SU-DHL-6 (cell line): ENCODE data around the gene PACC1.
"Not testable (repeated sequence)": the region's sequence is repeated elsewhere in the genome, so short reads cannot be mapped to it uniquely, and the experiment has no call there.

ENCODE experiments used
- H2AFZ ChIP-seq: fragments of 200-600 bp; sonication (generic); 2 replicates; pipeline ENCODE4 v1.6.1; 2014; ENCODE audit warnings: low read depth, mild to moderate bottlenecking, moderate library complexity, mixed read lengths, antibody characterized with exemption, low read length; ENCODE audit not compliant: severe bottlenecking
- H3F3A ChIP-seq: fragments of 200-600 bp; shearing (Covaris generic); 2 replicates; pipeline ENCODE4 v1.6.0; 2016; ENCODE audit warnings: antibody characterized with exemption, mild to moderate bottlenecking; ENCODE audit not compliant: insufficient read depth
- H3K27ac ChIP-seq: fragments of 200-600 bp; sonication (generic); 2 replicates; pipeline ENCODE4 v1.5.1; 2016; ENCODE audit warnings: low read depth, mild to moderate bottlenecking, low read length, moderate library complexity, mixed read lengths
- H3K27me3 ChIP-seq: fragments of 200-600 bp; sonication (generic), shearing (Covaris generic); 2 replicates; pipeline ENCODE4 v1.6.0; 2014; ENCODE audit warnings: mild to moderate bottlenecking, low read length
- H3K36me3 ChIP-seq: fragments of 200-600 bp; sonication (generic); 2 replicates; pipeline ENCODE4 v1.6.1; 2014; ENCODE audit warnings: mild to moderate bottlenecking, low read length, mixed read lengths
- H3K4me2 ChIP-seq: fragments of 300-600, 200-600 bp; shearing (Covaris generic), sonication (generic); 2 replicates; pipeline ENCODE4 v1.6.0; 2014; ENCODE audit warnings: low read length, low read depth, mild to moderate bottlenecking; ENCODE audit not compliant: poor library complexity, severe bottlenecking
- H3K4me3 ChIP-seq: fragments of 200-600 bp; sonication (generic); 2 replicates; pipeline ENCODE4 v1.5.1; 2014; ENCODE audit warnings: antibody characterized with exemption, low read length, mild to moderate bottlenecking, mixed read lengths; ENCODE audit not compliant: insufficient read depth, poor library complexity, severe bottlenecking
- H3K79me2 ChIP-seq: fragments of 200-600 bp; sonication (generic); 2 replicates; pipeline ENCODE4 v1.6.1; 2014; ENCODE audit warnings: mild to moderate bottlenecking, low read length, moderate library complexity; ENCODE audit not compliant: insufficient read depth
- H3K9ac ChIP-seq: fragments of 200-600 bp; sonication (generic); 2 replicates; pipeline ENCODE4 v1.7.0; 2014; ENCODE audit warnings: mild to moderate bottlenecking, low read length
- H3K9me2 ChIP-seq: fragments of 200-600 bp; sonication (generic); replicated peaks from 2 replicates; pipeline ENCODE4 v1.6.1; 2014; ENCODE audit warnings: low read length; ENCODE audit not compliant: insufficient read depth
- H3K9me3 ChIP-seq: fragments of 200-600 bp; sonication (generic); 2 replicates; pipeline ENCODE4 v1.6.1; 2014; ENCODE audit warnings: low read length, mixed read lengths; ENCODE audit not compliant: insufficient read depth
- H4K20me1 ChIP-seq: fragments of 200-600 bp; sonication (generic); 2 replicates; pipeline ENCODE4 v1.6.1; 2014; ENCODE audit warnings: low read depth, mild to moderate bottlenecking, antibody characterized with exemption, low read length, moderate library complexity, mixed read lengths
- EZH2phosphoT487 ChIP-seq: fragments of 200-600 bp; sonication (generic), shearing (Covaris generic); conservative IDR thresholded peaks from 2 replicates; pipeline ENCODE4 v1.6.1; 2018; ENCODE audit warnings: mild to moderate bottlenecking, antibody characterized with exemption, low read length, moderate library complexity, mixed read lengths
- TF ChIP-seq, protein P1 (sequence below): fragments of 200-600 bp; sonication (generic); IDR thresholded peaks from one replicate; pipeline ENCODE4 v1.5.1; 2017; ENCODE audit warnings: antibody characterized with exemption, mild to moderate bottlenecking, low read length, moderate library complexity; ENCODE audit not compliant: insufficient read depth, poor library complexity, severe bottlenecking

PACC1 gene

GRCh38 chr1:212326541-212326940, 88.1 kb downstream of the PACC1 start:
- no peaks in the 10 kb centered on the region for H3K9me2 ChIP-seq
- no peak overlapping the region for H3K4me3 ChIP-seq
- peaks cover 51% of the 10 kb centered on the region for H3K79me2 ChIP-seq
- peaks cover 7% of the 10 kb centered on the region; the same call in 1 of the 2 replicates for H3F3A ChIP-seq
- no peaks in the 10 kb centered on the region; the same call in 1 of the 2 replicates for H4K20me1 ChIP-seq
- no peak overlapping the region for H2AFZ ChIP-seq
- TF ChIP-seq EZH2phosphoT487, result no peak
- TF ChIP-seq, protein P1, sequence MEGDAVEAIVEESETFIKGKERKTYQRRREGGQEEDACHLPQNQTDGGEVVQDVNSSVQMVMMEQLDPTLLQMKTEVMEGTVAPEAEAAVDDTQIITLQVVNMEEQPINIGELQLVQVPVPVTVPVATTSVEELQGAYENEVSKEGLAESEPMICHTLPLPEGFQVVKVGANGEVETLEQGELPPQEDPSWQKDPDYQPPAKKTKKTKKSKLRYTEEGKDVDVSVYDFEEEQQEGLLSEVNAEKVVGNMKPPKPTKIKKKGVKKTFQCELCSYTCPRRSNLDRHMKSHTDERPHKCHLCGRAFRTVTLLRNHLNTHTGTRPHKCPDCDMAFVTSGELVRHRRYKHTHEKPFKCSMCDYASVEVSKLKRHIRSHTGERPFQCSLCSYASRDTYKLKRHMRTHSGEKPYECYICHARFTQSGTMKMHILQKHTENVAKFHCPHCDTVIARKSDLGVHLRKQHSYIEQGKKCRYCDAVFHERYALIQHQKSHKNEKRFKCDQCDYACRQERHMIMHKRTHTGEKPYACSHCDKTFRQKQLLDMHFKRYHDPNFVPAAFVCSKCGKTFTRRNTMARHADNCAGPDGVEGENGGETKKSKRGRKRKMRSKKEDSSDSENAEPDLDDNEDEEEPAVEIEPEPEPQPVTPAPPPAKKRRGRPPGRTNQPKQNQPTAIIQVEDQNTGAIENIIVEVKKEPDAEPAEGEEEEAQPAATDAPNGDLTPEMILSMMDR, result no peak
- H3K4me2 ChIP-seq, result no peak overlapping the region
- H3K36me3 ChIP-seq, result peaks cover 6% of the 10 kb centered on the region; the same call in 1 of the 2 replicates
- no peaks in the 10 kb centered on the region for H3K9me3 ChIP-seq
- H3K9ac ChIP-seq, result no peak overlapping the region
- H3K27ac ChIP-seq, result no peak overlapping the region
- H3K27me3 ChIP-seq, result no peaks in the 10 kb centered on the region

GRCh38 chr1:212323066-212323465, 91.6 kb downstream of the PACC1 start:
- Histone ChIP-seq H3K9ac (no peak overlapping the region), H3K27me3 (no peaks in the 10 kb centered on the region), H3K27ac (no peak overlapping the region), H3K4me3 (no peak overlapping the region), H3F3A (peaks cover 7% of the 10 kb centered on the region; the same call in 1 of the 2 replicates), H3K36me3 (no peaks in the 10 kb centered on the region), H2AFZ (no peak overlapping the region), H3K4me2 (no peak overlapping the region), H3K79me2 (peaks cover 59% of the 10 kb centered on the region), H3K9me2 (no peaks in the 10 kb centered on the region), H4K20me1 (peaks cover 6% of the 10 kb centered on the region; the same call in 1 of the 2 replicates), H3K9me3 (no peaks in the 10 kb centered on the region)
- TF ChIP-seq, protein P1, result no peak
- no peak for TF ChIP-seq EZH2phosphoT487

DNA sequence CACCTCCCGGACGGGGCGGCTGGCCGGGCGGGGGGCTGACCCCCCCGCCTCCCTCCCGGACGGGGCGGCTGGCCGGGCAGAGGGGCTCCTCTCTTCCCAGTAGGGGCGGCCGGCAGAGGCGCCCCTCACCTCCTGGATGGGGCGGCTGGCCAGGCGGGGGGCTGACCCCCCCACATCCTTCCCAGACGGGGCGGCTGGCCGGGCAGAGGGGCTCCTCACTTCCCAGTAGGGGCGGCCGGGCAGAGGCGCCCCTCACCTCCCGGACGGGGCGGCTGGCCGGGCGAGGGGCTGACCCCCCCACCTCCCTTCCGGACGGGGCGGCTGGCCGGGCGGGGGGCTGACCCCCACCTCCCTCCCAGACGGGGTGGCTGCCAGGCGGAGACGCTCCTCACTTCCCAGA, 93.7 kb downstream of the PACC1 start:
- H3K9ac ChIP-seq, H3K27ac ChIP-seq, H2AFZ ChIP-seq, H3K4me3 ChIP-seq, H3K36me3 ChIP-seq, H3K9me3 ChIP-seq, H3K27me3 ChIP-seq, H4K20me1 ChIP-seq, H3F3A ChIP-seq, H3K9me2 ChIP-seq, H3K4me2 ChIP-seq: not testable (repeated sequence)
- peaks cover 60% of the 10 kb centered on the region for H3K79me2 ChIP-seq

- H3K4me3 ChIP-seq, result no peak overlapping the region
- TF ChIP-seq, protein P1, result no peak
- no peak for TF ChIP-seq EZH2phosphoT487
- no peak overlapping the region for H3K27ac ChIP-seq
- H3K79me2 ChIP-seq, result peaks cover 66% of the 10 kb centered on the region
- H3K9me2 ChIP-seq, result no peaks in the 10 kb centered on the region
- H3F3A ChIP-seq, result peaks cover 7% of the 10 kb centered on the region; the same call in 1 of the 2 replicates
- no peak overlapping the region for H3K4me2 ChIP-seq
- no peaks in the 10 kb centered on the region for H3K36me3 ChIP-seq
- peaks cover 8% of the 10 kb centered on the region for H4K20me1 ChIP-seq
- H3K27me3 ChIP-seq, result no peaks in the 10 kb centered on the region
- no peak overlapping the region for H3K9ac ChIP-seq
- no peak overlapping the region for H2AFZ ChIP-seq
- H3K9me3 ChIP-seq, result no peaks in the 10 kb centered on the region
These were observed 96.8 kb downstream of the PACC1 start for GRCh38 chr1:212317916-212318315.
